ENCODE data around the gene UGP2. TPM values are rescaled to one million over a fixed set of nuclear protein-coding genes. Genes with fewer than 3 reads are reported as not detected.

The UGP2 gene
- total and polyA plus RNA-seq, 10 of the 15 experiments (the other 5 are each of a cell fraction or from before 2014, with no cell fraction given), result 40.8 to 98.3 (median 76.1) TPM

- FAIRE-seq, result no peak
- WGBS (ENCODE audit: insufficient coverage, insufficient replicate concordance, low lambda C conversion rate, missing lambda C conversion rate), result 93% methylated on average over 2 of the region's 2 CpGs
Observed at GRCh38 chr2:63893163-63893562, 51.5 kb downstream of the UGP2 start.

More at GRCh38 chr2:63893163-63893562, 51.5 kb downstream of the UGP2 start:
- H3K27ac ChIP-seq (ENCODE audit: control insufficient read depth, insufficient read depth), result no peak overlapping the region
- no peaks in the 10 kb centered on the region for H3K27me3 ChIP-seq (replicated peaks in 1 of 2; ENCODE audit: control insufficient read depth in 2 of 2, insufficient read depth in 2 of 2, low read length in 1 of 2)
- intact Hi-C loops (cut with micrococcal nuclease; ENCODE audit: unreplicated experiment) (no loop called here), in situ Hi-C loops (cut with MboI) (no loop called here)
- no peaks in the 10 kb centered on the region for H4K20me1 ChIP-seq (ENCODE audit: control insufficient read depth, insufficient read depth)
- DNase-seq (ENCODE audit: low read depth, low spot score) (no peak), ATAC-seq (no peak)
- no peak overlapping the region for H3K4me2 ChIP-seq (ENCODE audit: control insufficient read depth, insufficient read depth)
- ChIA-PET CTCF (interaction anchor here (1.5 kb wide), 1 partner anchor 435 kb away, joined by 4 read pairs; no protein-coding TSS in a partner anchor), SMC1A (ENCODE audit: uncharacterized antibody, unreplicated experiment) (interaction anchor here (1.0 to 1.3 kb wide), 2 partner anchors 29 to 130 kb away, joined by 3 to 5 read pairs; no protein-coding TSS in a partner anchor), POLR2A (no interaction called here), RAD21 (ENCODE audit: unreplicated experiment) (interaction anchor here (1.2 kb wide), 1 partner anchor 435 kb away, joined by 3 read pairs; no protein-coding TSS in a partner anchor)
- H3K9me3 ChIP-seq (replicated peaks; ENCODE audit: control insufficient read depth, insufficient read depth, low read length), result no peaks in the 10 kb centered on the region
- no TSS peak for BruUV-seq (replicated peaks)
- no peaks in the 10 kb centered on the region for H3K4me1 ChIP-seq (ENCODE audit: control insufficient read depth, insufficient read depth, low read length)
- TF ChIP-seq IRF5 (IDR thresholded peaks at IDR 0.05; ENCODE audit: borderline replicate concordance) (no peak), CREM (IDR thresholded peaks at IDR 0.05; ENCODE audit: low read depth) (no peak), TCF3 (IDR thresholded peaks at IDR 0.05; ENCODE audit: borderline replicate concordance, insufficient read depth, low read depth, low read length) (no peak), CHD1 (IDR thresholded peaks at IDR 0.05; ENCODE audit: low read depth, low read length) (no peak), ATF2 (IDR thresholded peaks at IDR 0.05; ENCODE audit: low read length) (no peak), MTA2 (IDR thresholded peaks at IDR 0.05; ENCODE audit: low read depth) (no peak), PRDM15 (CRISPR knock-in tag; IDR thresholded peaks at IDR 0.05) (no peak), ZBTB33 (IDR thresholded peaks at IDR 0.05) (no peak)
- no peak overlapping the region for H2AFZ ChIP-seq (ENCODE audit: control insufficient read depth, low read depth, low read length)
- H3K79me2 ChIP-seq (ENCODE audit: control insufficient read depth, insufficient read depth, low read length), result no peaks in the 10 kb centered on the region
- H3K9ac ChIP-seq (ENCODE audit: control insufficient read depth, insufficient read depth, low read length), result no peak overlapping the region
- H3K4me3 ChIP-seq, result no peak overlapping the region
- H3K36me3 ChIP-seq (ENCODE audit: control insufficient read depth in 2 of 2, insufficient read depth in 2 of 2, low read length in 1 of 2), result peaks cover 5 to 24% of the 10 kb centered on the region in 2 experiments
